Measurements from ENCODE around the gene MAGI2.
A peak's percentile ranks its signal among the peaks of the same experiment; 100 is the strongest.

Gene MAGI2

DNA sequence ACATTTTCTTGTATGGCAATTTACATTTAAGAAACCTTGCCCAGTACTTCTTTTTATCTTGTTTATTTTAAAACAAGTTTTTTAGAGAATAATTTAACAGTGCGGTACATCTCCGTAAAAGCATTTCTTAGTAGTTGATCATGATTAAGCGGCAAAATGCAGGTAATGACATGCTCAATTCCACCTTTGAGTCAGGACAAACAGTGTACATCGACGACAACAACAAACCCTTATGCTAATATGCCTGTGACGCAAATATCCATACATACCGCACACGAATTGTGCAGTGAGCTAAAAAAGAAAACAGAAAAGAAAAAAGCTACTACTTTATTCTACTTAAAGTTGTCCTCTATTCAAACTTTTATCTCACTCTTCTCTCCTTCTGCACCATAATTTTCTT, 1.9 kb downstream of the MAGI2 start:
- no peak for DNase-seq (ENCODE audit: low read depth)

DNA sequence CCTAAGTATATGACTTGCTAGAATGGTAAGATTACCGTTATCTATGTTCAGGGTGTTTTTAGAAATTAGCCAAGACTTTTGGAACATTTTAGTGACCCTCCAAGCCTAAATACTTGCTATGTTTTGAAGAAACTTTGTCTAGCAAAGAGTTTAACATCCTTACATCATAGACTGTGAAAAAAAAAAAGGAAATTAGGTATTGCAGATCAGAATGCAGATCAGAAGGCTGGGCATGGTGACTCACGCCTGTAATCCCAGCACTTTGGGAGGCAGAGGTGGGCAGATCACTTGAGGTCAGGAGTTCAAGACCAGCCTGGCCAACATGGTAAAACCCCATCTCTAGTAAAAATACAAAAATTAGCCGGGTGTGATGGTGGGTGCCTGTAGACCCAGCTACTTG, 10.7 kb downstream of the MAGI2 start:
- peak; percentile 79 for DNase-seq (ENCODE audit: low read depth)

DNA sequence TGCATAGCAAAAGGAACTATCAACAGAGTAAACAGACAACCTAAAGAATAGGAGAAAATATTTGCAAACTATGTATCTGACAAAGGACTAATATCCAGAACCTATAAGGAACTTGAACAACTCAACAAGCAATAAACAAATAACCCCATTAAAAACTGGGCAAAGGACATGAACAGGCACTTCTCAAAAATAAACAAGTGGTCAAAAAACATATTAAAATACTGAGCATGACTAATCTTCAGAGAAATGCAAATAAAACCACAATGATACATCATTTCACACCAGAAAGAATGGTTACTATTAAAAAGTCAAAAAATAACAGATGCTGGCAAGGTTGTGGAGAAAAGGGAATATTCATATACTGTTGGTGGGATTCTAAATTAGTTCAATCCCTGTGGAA, 17.1 kb downstream of the MAGI2 start:
- peak; percentile 45 for DNase-seq (ENCODE audit: low read depth)

DNA sequence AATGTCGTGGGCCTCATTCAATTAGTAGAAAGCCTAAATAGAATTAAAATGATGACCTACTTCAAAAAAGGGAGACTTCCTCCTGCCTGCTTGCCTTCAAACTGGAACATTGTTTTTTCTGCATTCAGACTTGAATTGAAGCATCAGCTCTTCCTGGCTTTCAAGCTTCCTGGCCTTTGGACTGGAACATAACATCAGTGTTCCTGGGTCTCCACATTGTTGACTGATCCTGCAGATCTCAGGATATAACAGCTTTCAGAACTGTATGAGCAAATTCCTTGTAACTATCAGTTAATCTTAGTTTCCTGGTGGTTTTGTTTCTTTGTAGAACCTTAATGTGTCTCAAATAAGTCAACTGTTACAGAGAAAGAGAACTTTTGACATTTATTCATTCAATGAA, 18.6 kb downstream of the MAGI2 start:
- peak; percentile 59 for DNase-seq (ENCODE audit: low read depth)

DNA sequence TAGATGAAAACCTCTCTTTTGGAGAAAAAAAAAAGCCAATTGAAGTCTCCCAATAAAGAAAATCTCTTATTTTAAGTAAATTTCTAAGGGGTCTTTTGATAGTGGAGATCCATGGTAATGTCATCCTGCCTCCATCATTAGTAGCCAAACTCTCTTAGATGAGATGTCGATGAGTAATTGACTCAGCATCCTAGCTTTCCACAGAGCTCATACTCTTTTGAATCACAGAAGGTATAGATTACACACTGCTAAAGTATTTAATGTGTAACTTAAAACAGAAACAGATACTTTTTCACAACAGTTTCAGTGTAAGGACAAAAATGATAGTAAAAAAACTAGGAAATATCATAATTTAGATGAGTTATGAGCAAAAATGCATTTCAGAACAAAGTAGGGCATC, 19.4 kb downstream of the MAGI2 start:
- peak; percentile 90 for DNase-seq (ENCODE audit: low read depth)

DNA sequence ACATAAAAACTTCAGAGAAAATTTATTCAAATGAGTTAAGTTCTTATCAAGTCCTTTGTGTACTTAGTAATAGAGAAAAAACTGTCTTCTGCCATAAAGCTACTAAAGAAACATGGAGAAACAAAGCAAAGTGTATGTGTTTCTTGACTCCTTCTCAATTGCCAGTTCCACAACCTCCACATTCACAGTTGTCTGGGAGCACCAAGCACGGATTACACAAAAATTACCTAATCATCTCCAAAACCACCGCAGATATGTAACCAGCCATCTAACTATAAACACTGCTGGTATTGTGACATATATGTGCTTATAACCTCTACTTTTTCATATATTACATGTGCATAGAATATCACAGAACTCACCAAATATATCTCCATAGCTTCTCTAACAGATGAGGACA, 23.1 kb downstream of the MAGI2 start:
- DNase-seq (ENCODE audit: low read depth), result peak; percentile 36

DNA sequence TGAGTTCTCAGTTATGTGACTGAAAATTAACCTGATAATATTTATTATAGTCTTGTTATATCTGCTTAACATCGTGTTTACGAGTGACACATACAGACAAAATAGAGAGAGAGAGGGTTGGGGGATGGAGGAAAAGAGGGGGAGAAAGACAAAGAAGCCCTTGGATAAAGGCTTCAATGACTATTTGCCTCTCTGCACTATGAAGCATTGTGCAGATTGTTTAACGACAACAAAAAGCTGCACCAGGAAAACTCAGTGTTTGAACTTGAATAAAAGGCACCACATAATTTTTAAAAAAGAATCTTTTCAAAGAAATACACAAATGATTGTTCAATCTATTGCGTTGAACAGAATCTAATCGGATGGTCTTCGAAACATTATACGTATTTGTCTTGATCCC, 27.8 kb downstream of the MAGI2 start:
- DNase-seq (ENCODE audit: low read depth), result no peak

DNA sequence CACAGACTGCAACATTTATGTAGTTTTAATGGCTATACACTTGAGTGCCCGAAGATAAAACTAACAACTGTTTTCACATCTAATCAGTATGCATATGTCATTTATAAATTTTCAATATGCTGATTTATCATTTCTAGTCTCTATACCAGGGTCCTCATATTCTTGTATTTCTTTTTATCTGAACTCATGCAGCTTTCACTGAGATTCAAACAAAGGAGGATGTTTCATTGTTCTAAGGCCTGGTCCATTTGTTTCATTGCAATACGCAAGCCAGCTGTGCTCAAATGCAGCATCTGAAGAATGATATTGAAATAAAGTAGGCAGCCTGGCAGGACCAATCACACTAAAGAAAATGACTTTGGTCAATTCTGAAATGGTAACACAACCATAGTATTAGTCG, 31.7 kb downstream of the MAGI2 start:
- no peak for DNase-seq (ENCODE audit: low read depth)

DNA sequence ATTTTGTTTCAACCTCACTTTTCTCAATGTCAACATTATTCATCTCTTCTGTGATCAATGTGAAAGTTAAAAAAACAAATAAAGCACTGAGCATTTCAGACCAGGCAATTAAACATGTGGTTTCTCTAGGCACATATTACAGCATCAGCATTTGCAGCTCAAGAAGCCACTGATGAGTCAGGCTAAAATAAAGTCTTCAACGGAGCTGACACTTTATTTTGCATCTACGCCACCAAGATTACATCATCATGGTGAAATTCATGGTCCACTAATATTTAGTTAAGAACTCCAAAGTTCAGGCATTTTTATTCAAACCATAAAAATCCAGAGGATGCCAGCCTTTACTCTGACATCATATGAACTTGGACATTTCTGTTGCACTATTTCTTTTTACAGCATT, 33.0 kb downstream of the MAGI2 start:
- DNase-seq (ENCODE audit: low read depth), result peak; percentile 97

DNA sequence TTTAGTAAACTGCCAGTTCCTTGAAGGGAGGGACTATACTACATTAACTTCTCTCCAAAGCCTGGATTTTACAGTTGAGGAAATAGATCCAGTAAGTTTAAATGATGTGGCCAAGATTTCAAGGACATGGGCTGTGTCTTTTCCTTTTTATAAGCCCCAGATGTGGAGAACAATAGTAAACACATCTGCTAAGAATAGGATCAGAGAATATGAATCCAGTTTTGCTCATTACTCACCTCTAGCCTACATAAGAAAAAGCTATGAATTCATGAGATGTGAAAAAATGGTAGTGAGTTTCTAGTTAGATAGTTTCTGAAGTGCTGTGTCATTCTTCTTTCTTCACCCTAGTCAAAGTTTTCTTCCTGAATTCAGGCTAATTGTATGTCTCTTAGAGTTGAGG, 38.6 kb downstream of the MAGI2 start:
- DNase-seq (ENCODE audit: low read depth), result no peak

DNA sequence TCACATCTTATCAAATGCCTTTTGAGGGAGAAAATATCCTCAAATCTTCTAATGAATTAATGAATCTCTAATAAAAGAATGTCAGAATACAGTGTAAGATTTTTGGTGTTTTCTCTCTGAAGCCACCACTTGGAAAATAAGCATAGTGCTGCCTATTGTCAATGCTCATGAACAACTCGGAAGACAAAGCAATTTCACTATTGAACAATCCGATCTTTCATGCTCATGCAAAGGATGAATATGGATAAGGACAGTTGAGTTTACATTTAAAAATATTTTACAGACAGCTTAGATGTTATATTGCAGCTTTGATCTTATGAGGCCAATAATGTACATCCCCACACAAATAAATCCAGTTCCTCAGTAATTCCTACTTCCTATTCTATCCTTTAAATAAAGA, 40.6 kb downstream of the MAGI2 start:
- DNase-seq (ENCODE audit: low read depth), result no peak

DNA sequence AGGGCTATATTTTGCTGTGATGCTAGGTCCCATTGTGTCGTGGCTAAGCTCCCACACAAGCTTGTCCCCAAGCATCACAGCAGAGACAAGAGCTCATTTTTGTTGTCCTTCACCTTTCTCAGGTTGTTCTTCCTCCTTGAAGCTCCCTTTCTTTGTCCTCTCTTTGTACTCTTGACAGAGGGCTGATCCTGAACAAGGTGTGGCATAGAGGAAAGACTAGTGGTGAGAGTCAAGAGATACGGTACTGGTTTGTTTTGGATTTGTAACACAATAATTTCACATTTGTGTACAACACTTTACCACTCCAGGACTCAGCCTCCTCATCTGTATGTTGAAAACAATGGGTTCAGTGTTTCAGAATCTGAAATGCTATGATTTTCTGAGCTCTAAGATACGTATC, 41.0 kb downstream of the MAGI2 start:
- no peak for DNase-seq (ENCODE audit: low read depth)

DNA sequence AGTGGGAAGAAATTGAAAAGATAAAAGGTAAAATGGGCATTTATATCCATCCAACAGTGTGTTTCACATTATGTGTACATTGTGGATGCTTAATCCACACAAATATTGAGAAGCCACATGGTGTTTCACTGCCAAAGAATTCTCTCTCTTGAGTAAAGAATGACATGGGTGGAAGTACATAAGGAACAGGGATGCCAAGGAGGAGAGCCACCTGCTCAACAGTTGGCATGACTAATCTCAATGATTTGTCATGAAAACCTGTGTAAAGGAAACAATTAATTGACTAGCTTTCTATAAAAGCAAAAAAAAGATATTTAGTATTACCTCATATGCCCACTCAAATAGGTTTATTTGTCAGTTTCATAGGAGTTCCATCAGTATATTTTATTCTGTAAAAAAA, 43.1 kb downstream of the MAGI2 start:
- DNase-seq (ENCODE audit: low read depth), result no peak

DNA sequence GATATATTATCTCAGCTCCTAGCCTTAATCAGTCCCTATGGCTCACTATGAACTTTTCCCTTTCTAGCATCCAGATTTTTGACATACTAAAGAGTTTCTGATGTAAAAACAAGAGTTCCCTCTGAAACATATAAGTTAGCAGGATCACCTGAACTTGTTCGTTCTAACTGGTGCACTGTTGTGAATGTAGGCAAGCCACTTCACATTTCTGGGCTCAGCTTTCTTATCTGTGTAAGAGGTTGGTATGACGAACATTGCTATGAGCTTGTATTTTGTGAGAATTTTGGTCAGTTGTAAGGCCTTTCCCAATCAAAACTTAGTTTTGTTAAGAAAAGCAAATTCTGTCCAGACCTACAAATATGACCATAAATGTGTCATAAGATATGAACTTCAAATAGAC, 46.1 kb downstream of the MAGI2 start:
- peak; percentile 28 for DNase-seq (ENCODE audit: low read depth)

DNA sequence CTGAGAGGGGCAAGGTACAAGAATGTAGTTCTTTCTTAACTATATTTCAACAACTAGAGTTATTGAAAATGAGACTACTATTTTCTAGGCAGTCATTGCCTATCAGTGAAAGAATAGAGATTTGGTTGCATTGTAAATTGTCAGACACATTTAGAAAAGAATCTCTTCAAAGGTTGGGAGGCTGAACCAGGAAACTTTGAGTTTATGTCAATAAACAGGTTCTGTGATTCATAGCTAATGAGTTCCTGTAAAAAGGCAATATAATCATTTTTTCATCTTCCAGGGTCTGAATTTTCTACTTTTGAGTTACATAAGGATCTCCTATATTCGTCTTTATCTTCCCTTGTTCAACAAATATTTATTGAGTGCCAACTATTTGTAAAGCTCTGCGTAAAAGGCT, 47.1 kb downstream of the MAGI2 start:
- DNase-seq (ENCODE audit: low read depth), result peak; percentile 43

DNA sequence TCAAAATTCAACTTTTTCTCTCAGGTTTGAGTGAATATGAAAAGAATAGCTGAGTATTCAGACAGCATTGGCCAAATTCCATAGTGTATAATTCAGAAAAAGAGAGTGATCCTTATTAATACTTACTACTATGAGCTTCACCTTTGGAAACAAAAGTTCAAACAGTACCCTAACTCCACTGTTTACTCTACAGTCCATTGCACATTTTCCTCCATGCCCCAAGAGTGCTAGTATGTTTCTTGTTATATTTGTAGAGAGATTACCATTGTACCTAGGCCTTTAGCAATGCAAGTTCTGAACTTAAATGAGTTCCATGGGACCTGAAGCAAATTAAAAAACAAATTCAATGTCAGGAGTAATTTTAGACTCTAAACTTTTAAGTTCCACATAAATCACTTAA, 48.1 kb downstream of the MAGI2 start:
- DNase-seq (ENCODE audit: low read depth), result no peak

DNA sequence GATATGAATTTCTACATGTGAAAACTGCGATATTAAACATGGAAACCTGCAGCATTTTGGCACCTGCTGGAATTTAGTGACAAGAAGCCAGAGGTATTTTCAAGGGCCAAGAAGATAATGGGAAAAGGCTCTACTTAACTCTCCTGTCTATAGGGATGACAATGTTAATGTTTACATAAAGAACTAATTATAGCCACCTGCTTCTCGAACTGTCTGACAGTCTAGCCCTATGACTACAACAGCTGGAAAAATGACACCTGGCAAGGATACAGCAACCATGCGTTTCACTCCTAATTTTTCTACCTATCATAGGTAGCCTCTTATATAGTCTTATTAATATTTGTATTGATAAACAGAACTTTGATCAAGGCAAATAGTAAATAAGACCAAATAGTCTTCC, 49.6 kb downstream of the MAGI2 start:
- no peak for DNase-seq (ENCODE audit: low read depth)

DNA sequence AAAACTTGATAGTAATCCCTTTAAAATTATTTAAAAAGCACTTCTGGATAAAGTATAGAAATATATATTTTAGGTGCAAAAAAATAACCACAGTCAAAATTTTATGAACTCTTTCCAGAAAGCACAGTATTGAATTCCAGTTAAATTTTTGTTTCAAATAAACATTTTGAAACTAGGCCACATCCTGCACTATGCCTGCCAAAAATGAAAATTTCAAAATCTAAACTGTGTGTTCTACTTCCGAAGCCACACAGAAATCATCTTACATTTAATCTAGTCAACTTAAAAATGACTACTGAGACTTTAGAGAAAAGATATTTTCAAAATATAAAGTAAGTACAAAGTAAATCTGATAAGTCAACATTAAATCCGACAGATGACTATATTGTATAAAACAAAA, 50.0 kb downstream of the MAGI2 start:
- peak; percentile 68 for DNase-seq (ENCODE audit: low read depth)

DNA sequence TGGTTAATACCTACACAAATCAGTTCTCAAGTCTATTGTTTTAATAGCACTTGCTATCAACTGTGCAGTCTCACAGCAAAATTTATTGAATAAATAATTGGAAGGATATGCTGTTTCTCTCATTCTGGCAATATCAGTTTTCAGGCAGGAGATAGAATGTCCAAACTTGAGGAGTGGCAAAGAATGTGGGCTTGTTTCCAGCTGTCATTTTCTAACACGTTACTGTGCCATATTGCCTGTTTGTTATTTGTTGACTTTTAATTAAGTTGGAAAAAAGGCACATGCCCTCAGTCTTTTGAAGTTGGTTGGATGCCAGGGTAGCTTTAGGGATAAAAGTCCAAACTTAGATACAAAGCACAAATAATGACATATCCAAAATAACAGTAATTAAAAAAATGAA, 52.2 kb downstream of the MAGI2 start:
- no peak for DNase-seq (ENCODE audit: low read depth)

DNA sequence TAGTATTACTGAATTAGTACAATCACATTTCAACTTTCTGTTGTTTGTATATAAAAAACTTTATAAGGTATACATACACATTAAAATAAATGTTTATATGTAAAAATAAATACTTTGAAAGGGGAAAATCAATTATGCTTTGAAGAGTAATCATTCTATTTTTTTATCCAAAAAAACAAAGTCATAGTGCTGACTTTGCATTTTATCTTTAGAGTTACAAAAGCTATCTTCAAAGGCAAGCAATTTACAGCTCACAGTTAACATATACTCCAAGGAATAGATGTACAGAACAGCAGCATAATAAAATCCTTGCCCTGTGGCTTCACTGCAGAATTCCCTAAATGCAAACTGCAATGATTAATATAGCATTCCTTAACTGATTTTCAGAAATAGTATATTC, 53.2 kb downstream of the MAGI2 start:
- DNase-seq (ENCODE audit: low read depth), result no peak

DNA sequence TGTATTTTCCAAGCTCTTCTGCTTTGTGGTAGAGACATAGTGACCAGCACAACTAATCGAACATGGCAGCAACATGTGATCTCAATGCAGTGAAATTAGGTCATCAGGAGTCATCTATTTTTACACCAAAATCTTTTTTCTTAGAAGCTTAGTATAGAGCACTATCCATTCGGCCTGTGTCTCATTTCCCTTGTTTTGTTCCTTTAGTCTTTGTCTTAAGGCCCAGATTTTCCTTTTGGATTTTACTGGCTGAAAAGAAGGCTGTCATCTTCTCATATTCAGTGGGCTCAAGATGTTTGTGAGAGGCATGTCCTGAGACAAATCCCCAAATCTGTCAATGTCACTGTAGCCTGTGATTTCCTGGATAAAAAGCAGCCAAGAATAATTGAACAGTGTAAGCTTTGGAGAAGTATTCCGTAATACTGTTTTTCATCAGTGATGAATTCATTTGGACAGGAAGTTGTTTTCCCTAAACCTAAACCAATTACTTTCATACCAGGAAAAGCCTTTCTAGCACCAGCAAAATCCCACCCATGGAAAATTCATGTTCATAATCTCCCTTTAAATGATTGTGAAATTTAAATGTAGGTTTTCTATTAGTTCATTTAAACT, 55.2 kb downstream of the MAGI2 start:
- no peak for DNase-seq (ENCODE audit: low read depth)

DNA sequence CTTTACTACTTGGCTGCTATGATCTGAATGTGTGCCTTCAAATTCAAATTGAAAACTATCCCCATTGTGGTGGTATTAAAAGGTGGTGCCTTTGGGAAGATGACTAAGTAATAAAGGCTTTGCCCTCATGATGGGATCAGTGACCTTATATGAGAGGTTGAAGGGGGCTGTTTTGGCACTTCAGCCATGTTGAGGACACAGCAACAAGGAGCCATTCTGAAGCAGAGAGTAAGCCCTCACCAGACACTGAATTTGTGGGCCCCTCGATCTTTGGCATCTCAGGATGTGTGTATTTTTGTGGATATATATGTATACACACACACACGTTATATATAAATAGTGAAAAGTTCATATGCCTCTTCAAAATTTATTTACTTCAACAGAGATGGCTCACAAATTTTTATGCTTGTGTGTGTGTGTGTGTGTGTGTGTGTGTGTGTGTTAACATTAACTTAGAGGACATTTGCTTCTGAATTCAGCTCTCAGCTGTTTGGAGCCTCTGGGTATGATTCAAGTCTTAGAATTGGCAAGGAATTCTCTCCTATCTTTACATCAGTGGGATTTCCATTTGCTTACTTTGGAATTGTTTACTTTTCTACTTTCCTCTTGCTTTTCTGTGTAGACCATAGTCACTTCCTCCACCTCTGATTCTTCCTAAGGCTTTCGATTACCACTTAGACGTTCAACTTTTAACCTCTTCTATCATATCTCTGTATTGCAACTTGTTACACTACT, 66.6 kb downstream of the MAGI2 start:
- peak; percentile 82 for DNase-seq (ENCODE audit: low read depth)

DNA sequence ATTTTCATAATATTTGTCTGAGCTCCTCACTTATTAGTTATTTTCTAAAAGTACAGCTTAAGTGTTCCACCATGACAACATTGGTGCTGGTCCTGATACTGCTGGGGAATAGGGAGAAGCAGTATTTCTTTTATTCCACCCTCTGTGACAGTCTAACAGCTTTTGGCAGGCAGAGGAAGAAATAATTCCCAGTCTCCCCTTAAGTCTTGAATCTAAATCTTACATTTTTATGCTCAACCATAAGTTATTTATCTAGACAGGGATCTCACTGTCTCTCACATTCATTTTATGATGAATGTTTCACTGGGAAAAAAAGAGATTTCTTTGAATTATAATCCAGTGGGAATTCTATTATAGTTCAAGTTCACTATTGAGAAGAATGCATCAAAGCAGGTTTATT, 71.5 kb downstream of the MAGI2 start:
- no peak for DNase-seq (ENCODE audit: low read depth)

DNA sequence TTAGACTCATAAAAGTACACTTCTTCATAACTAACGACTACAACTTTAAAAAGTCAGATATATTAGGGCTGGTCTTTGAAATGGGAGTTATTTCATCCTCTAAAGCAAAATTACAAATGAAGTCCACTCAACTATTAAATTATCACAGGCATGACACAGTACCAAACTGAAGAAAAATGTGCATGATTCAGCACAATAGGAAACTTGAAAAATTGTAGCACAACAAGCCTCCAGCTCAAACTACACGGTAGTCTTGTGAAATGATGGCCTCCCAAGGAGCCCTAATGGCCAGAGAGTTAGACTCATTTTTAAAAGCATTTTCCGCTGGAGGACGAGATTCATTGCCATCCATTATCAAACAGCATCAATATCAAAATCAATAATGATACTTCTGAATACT, 76.4 kb downstream of the MAGI2 start:
- peak; percentile 87 for DNase-seq (ENCODE audit: low read depth)
